ENCODE results near the gene FAIM2.

FAIM2 gene

GRCh38 chr12:49912345-49913255 is 8.9 kb upstream of the FAIM2 start:
- no peak overlapping the region for H3K4me2 ChIP-seq
- TF ChIP-seq CTCF (conservative IDR thresholded peaks at IDR 0.05; ENCODE audit: low read depth, low read length) = no peak
- no peak overlapping the region for H3K9ac ChIP-seq
- no peaks in the 10 kb centered on the region for H3K27me3 ChIP-seq (ENCODE audit: insufficient read depth, low read depth)
- no peaks in the 10 kb centered on the region for H3K79me2 ChIP-seq (ENCODE audit: insufficient read depth, low read depth)
- H3K4me1 ChIP-seq (ENCODE audit: low read depth, poor library complexity, severe bottlenecking) = no peaks in the 10 kb centered on the region
- no peaks in the 10 kb centered on the region for H3K36me3 ChIP-seq (ENCODE audit: insufficient read depth)
- H3K4me3 ChIP-seq (IDR thresholded peaks at IDR 0.05; ENCODE audit: insufficient read depth, low read depth, low read length) = no peak overlapping the region
- H4K20me1 ChIP-seq (ENCODE audit: insufficient read depth) = no peaks in the 10 kb centered on the region
- H2AFZ ChIP-seq (ENCODE audit: low read depth) = no peak overlapping the region
- H3K27ac ChIP-seq = no peak overlapping the region

GRCh38 chr12:49911213-49911605 is 7.5 kb upstream of the FAIM2 start:
- no peaks in the 10 kb centered on the region for H4K20me1 ChIP-seq (ENCODE audit: insufficient read depth)
- no peaks in the 10 kb centered on the region for H3K4me1 ChIP-seq (ENCODE audit: low read depth, poor library complexity, severe bottlenecking)
- H2AFZ ChIP-seq (ENCODE audit: low read depth) = no peak overlapping the region
- H3K9ac ChIP-seq = no peak overlapping the region
- no peak overlapping the region for H3K4me2 ChIP-seq
- no peaks in the 10 kb centered on the region for H3K79me2 ChIP-seq (ENCODE audit: insufficient read depth, low read depth)
- H3K36me3 ChIP-seq (ENCODE audit: insufficient read depth) = no peaks in the 10 kb centered on the region
- H3K4me3 ChIP-seq (IDR thresholded peaks at IDR 0.05; ENCODE audit: insufficient read depth, low read depth, low read length) = no peak overlapping the region
- no peak overlapping the region for H3K27ac ChIP-seq
- TF ChIP-seq CTCF (conservative IDR thresholded peaks at IDR 0.05; ENCODE audit: low read depth, low read length) = no peak
- no peaks in the 10 kb centered on the region for H3K27me3 ChIP-seq (ENCODE audit: insufficient read depth, low read depth)

DNA sequence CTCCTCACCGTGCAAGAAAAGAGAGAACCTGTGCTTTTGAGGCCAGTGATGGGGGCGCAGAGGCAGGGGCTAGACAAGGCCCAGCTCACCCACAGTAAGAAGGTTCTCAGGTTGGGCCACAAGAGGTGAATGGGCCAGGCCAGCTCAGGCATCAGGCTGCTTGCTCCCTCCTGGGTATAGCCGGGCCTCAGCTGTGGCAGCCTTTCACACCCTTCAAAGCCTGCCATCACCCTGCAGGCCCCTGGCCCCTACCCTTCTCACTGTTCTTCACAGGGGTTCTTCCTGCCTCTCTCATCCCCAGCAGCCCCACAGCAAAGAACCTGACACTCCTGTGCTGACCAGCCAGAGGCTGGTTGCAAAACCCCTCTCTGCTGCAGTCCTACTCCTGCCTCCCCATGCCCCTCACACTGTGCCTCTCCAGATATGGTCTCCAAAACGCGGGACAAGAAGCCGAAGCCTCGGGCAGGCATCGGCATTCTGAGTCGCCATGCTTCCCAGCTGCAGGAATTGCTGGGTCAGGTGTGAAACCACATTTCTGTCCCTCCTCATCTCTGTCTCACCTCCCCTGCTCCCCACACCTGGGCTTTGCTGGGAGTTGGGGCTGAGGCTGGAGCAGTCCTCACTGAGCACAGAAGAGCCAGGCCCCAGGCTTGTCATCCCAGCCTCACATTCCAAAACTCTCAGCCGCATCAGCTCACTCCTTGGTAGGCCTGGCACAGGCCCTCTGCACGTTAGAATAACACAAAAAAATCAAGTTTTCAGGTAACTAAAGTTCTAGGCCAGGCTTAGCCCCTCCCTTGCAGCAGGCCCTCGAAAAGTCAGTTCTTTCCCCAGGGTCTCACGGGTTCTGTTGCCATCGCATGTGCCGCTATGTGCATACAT is 6.9 kb upstream of the FAIM2 start:
- H3K4me3 ChIP-seq (IDR thresholded peaks at IDR 0.05; ENCODE audit: insufficient read depth, low read depth, low read length) = no peak overlapping the region
- H3K4me2 ChIP-seq = no peak overlapping the region
- H3K27ac ChIP-seq = no peak overlapping the region
- no peak overlapping the region for H2AFZ ChIP-seq (ENCODE audit: low read depth)
- H3K9ac ChIP-seq = no peak overlapping the region
- no peaks in the 10 kb centered on the region for H3K79me2 ChIP-seq (ENCODE audit: insufficient read depth, low read depth)
- no peaks in the 10 kb centered on the region for H3K27me3 ChIP-seq (ENCODE audit: insufficient read depth, low read depth)
- no peaks in the 10 kb centered on the region for H4K20me1 ChIP-seq (ENCODE audit: insufficient read depth)
- H3K36me3 ChIP-seq (ENCODE audit: insufficient read depth) = no peaks in the 10 kb centered on the region
- TF ChIP-seq CTCF (conservative IDR thresholded peaks at IDR 0.05; ENCODE audit: low read depth, low read length) = no peak
- H3K4me1 ChIP-seq (ENCODE audit: low read depth, poor library complexity, severe bottlenecking) = no peaks in the 10 kb centered on the region

GRCh38 chr12:49909826-49910225 is 6.1 kb upstream of the FAIM2 start:
- Histone ChIP-seq H3K27ac (no peak overlapping the region), H3K79me2 (ENCODE audit: insufficient read depth, low read depth) (no peaks in the 10 kb centered on the region), H3K27me3 (ENCODE audit: insufficient read depth, low read depth) (no peaks in the 10 kb centered on the region), H4K20me1 (ENCODE audit: insufficient read depth) (no peaks in the 10 kb centered on the region), H3K4me2 (no peak overlapping the region), H2AFZ (ENCODE audit: low read depth) (no peak overlapping the region), H3K4me3 (IDR thresholded peaks at IDR 0.05; ENCODE audit: insufficient read depth, low read depth, low read length) (no peak overlapping the region), H3K9ac (no peak overlapping the region), H3K36me3 (ENCODE audit: insufficient read depth) (no peaks in the 10 kb centered on the region), H3K4me1 (ENCODE audit: low read depth, poor library complexity, severe bottlenecking) (no peaks in the 10 kb centered on the region)
- no peak for TF ChIP-seq CTCF (conservative IDR thresholded peaks at IDR 0.05; ENCODE audit: low read depth, low read length)

Measured in KMS-11 (cell line).